Umbilical cord (tissue), 2 donors: ENCODE measurements around the gene FAM219A. TPM values are rescaled to one million over a fixed set of nuclear protein-coding genes. Genes with fewer than 3 reads are reported as not detected.

Experiments used
- DNase-seq: peaks from one replicate; pipeline ENCODE4 v3.0.0-alpha.2; 2015; ENCODE audit warnings: low spot score
- total RNA-seq: library from RNA; depleted of rRNA; stranded (reverse); fragments of >200 nt; gene quantifications from one replicate; pipeline ENCODE4 v1.2.3, GENCODE V29; 2014; ENCODE audit warnings: low replicate concordance; ENCODE audit not compliant: insufficient read depth

FAM219A gene
- total RNA-seq: 6.3 TPM

DNA sequence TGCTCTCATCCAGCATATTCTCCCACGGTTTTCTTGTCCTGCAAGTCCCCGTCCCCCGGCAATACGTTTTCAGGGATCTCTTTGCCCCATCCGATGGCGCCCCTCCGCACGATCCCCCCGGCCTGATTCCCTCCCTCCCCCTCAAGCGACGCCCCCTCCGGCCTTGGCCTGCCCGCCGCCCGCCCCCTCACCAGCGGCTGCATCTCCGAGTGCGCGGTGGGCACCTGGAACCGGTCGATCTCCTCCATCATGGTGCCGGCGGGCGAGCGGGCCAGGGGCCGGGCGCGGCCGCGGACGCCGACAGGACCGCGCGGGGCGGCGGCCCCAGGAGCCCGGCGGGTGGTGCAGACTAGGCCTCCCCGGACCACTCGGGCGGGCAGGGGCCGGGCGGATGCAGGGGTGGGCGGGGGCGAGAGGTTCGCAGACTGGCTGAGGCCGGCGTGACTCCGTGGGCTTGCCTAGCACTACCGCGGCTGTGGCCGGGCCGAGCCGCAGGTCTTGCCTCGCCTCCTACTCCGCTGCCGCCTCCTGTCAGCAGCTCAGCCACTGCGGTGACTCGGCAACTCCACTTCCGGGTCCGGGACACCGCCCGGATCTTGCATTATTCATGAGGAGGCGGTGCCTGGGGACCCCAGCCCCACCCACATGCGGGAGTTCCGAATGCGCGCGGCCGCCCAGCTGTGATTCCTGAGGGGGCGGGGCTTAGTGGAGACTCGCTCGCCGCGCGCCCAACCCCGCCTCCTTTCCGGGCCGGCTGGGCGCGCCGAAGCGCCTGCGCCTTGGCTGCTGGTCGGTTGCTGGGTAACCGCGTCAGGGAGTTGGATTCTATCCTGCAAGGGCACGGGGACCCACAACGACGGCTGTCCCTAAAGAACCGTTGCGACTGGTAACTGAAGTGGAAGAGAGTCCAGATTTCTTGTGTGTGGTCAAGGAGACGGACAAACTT is at the start of gene FAM219A, which contains the start of gene DNAI1:
FAM219A (minus strand) TSS at position 558 of the 946 bp plus-strand sequence; CDS start at position 251, 307 bp downstream.
DNAI1 (plus strand) TSS at position 793 of the 946 bp plus-strand sequence. CDS start 201 bp downstream, outside the sequence.
- DNase-seq: peak; percentile 99

GRCh38 chr9:34507966-34508365 is 49.6 kb upstream of the FAM219A start:
- DNase-seq: no peak

DNA sequence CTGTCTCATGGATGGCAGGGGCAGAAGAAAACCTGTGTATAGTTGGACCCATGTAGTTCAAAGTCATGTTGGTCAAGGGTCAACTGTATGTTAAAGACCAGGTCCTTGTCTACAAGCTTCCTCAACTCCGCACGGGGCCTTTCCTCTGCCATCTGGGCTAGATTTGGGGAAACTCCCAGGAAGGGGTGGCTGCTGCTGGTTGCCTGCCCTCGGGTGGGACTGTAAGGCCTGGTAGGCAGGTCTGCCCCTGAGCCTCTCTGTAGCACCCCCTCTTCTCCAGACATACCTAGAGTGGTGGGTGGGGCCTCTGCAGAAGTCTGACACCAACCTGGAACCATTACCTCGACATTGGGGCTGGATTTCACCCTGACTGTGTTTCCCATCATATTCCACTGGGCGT is 49.2 kb upstream of the FAM219A start:
- DNase-seq: no peak

- DNase-seq: no peak
Observed at GRCh38 chr9:34506623-34507022, 48.3 kb upstream of the FAM219A start.

DNA sequence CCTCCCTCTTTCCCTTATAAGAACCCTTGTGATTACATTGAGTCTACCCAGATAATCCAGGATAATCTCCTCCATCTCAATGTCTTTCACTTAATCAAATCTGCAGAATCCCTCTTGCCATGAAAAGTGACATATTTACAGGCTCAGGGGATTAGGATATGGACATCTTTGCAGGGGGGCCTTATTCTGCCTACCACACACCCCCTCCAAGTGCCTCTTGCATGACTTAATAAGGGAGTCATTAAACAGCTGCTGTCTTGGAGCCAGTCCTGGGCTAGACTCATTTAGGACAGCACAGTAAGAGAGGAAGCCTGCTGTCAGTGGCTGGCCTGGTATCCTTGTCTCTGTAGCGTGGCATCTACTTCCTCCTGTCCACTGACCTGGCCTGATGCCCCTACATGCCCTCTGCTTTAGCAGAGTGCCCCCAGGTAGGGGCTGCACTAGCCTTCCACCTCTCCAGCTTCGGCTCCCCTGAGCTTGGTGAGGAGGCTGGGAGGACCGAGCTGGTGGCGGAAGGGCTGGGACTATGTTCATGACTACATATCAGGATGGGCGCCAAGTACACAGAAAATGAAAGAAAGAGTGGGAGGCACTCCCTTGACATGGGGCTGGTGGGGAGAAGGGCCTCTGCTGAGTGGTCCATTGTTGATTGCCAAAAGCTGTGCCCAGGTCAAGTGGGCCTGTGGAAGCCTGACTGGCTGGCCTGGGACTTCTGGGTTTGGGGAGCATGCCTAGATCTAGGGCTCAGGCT is 47.2 kb upstream of the FAM219A start:
- no peak for DNase-seq

DNA sequence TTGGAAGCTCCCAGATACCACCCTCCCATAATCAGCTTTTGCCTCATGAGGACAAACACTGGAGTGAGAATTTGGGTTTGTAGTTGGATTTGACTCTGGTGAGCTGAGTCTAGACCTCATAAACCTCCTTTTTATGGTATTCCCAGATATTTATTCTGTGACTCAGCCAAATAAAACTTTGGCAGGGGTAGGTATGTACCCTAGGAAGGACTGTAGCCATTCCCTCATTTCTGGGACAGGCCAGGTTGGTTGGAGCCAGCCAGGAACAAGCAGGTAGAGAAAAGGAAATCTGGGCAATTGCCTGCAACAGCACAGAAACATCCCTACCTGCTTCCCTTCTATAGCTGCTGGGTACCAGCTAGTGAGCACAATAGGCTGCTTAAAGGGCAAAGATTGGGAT is 45.0 kb upstream of the FAM219A start:
- DNase-seq: no peak

GRCh38 chr9:34502891-34503290 is 44.5 kb upstream of the FAM219A start:
- no peak for DNase-seq

GRCh38 chr9:34502471-34502870 is 44.1 kb upstream of the FAM219A start:
- no peak for DNase-seq

DNA sequence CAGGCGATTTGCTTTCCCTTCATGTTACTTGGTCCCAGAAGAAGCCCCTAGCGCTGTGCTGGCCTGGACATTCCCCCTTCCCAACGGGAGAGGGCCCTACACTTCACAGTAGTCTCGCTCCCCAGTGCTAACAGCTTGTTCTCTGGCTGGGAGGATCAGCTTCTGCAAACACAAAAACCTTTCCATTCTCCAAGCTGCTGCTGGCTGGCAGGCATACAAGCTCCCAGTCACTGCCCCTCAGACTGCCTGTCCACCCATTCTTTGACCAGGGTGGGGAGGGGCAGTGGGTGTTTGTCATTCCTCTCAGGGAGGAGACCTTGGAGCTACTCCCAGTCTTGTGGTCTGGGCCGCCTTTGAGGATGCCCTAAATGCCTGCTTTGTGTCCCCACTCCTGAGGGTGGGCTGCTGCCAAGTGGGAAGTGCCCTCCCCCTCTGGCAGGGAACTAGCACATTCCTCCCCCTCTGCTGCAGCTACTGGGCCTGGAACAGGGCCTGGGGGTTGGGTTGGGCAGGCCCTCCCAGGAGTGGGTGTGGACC is 43.6 kb upstream of the FAM219A start:
- DNase-seq: peak; percentile 90

GRCh38 chr9:34501372-34501771 is 43.0 kb upstream of the FAM219A start:
- no peak for DNase-seq

DNA sequence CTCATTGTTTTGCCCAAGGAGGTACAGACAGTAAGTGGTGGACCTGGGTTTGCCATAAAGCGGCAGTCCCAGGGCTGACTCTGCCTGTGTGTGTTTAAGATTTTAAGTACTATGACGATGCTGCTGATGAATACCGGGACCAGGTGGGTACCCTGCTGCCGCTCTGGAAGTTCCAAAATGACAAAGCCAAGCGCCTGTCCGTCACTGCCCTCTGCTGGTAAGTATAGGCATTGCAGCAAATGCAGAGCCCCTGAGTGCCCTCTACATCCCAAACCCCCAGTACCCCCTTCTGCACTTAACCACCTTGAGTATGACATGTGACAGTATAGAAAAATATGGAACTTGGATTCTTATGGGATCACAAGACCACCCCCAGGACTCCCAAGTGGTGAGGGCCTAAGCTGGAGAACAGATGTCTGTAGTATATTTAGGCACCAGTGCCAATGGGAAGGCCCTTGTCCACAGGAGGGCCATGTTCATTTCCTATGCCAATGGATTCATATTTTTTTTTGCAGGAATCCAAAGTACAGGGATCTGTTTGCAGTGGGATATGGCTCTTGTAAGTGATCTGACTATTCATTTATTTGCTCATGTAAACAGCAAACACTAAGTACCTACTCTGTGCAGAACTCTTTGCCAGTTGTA is 42.4 kb upstream of the FAM219A start:
- DNase-seq: peak; percentile 36

GRCh38 chr9:34499076-34499475 is 40.7 kb upstream of the FAM219A start:
- DNase-seq: no peak

GRCh38 chr9:34498553-34498952 is 40.2 kb upstream of the FAM219A start:
- no peak for DNase-seq

GRCh38 chr9:34496149-34496712 is 37.9 kb upstream of the FAM219A start:
- DNase-seq: no peak

GRCh38 chr9:34493972-34494535 is 35.7 kb upstream of the FAM219A start:
- peak; percentile 62 for DNase-seq

DNA sequence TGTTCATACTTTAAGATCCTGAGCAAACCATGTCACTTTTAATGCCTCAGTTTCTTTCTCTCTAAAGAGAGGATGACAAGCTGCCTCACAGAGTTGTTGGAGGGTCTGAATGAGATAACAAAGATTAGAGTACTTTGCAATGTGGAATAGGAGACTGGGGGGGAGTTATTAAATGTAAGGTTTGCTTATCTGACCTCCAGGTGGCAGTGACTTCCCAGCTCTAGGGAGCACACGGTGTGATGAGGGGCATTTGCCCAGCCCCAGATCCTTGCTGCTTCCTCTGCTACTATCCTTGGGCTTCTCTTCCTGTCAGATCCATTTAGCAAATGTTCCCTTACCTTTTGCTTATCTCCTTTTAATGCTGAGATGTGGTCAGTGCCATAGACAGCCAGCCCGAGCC is 33.7 kb upstream of the FAM219A start:
- DNase-seq: no peak

GRCh38 chr9:34491596-34491995 is 33.2 kb upstream of the FAM219A start:
- DNase-seq: no peak

DNA sequence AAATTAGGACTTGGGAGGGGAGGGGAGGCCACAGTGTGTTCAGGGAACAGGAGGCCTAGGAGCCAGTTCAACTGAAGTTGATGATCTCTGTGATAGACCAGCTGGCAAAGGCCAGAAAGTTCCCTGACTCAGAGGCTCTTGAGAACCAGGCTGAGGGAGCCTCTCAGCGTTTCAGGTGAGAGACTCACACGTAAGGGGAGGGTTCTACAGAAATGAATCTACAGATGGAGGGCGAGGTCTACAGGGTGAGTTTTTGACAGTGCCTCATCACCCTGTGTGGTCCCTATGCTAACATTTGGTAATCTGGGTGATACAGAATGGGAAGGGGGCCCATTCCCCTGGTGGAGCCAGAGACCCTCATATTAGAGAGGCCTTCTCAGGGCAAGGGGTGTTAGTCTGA is 32.4 kb upstream of the FAM219A start:
- no peak for DNase-seq

GRCh38 chr9:34490360-34490759 is 32.0 kb upstream of the FAM219A start:
- no peak for DNase-seq

DNA sequence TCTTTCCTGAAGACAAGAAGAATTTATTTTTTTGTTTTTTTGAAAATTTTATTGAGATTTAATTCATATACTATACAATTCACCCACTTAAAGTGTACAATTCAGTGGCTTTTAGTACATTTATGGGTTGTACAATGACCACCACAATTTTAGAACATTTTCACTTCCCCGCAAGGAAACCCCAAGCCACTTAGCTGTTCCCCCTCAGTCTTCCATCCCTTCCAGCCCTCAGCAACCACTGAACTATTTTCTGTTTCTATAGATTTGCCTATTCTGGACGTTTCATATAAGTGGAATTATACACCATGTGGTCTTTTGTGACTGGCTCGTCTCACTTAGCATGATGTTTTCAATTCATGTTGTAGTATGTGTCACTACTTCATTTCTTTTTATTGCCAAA is 28.2 kb upstream of the FAM219A start:
- no peak for DNase-seq

DNA sequence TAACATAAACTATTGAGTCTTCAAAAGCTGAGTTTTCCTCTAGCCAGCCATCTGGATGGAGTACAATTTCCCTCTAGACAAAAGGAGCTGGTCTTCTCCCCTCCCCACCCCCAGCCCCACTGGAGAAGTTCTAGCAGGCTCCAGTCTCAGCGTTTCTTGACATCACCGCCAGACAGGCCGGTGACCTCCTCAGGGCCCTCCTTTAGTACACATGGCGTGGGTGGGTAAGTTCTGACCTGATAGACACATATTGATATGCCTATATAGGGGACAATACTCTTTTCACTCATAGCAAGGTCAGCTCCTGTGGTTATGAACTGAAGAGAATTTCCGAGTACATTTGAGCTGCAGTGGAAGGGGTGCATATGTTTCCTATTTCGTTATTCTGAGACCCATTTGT is 27.5 kb upstream of the FAM219A start:
- DNase-seq: no peak
